Large intestine (tissue), 1 donor: Measurements from ENCODE around the gene SUN5. TPM values are rescaled to one million over a fixed set of nuclear protein-coding genes. Genes with fewer than 3 reads are reported as not detected.

Experiments used
- polyA plus RNA-seq: library from polyadenylated mRNA; unstranded; fragments of 120-200 nt; gene quantifications from one replicate; pipeline ENCODE4 v1.2.1, GENCODE V29; 2013

The SUN5 gene
- polyA plus RNA-seq, 1 donor, result not detected

Other genes starting within 250 kb of the SUN5 start
- 2.4 TPM for gene DNMT3B, start 242.0 kb downstream of the SUN5 start, polyA plus RNA-seq
- 85.1 TPM for gene MAPRE1, start 184.5 kb downstream of the SUN5 start, polyA plus RNA-seq
- 0.25 TPM for gene EFCAB8, start 145.5 kb downstream of the SUN5 start, polyA plus RNA-seq
- gene BPIFB2, start 3.3 kb upstream of the SUN5 start, polyA plus RNA-seq, result not detected
- gene BPIFB6, start 27.2 kb upstream of the SUN5 start, polyA plus RNA-seq, result not detected
- not detected for gene BPIFB3, start 49.5 kb upstream of the SUN5 start, polyA plus RNA-seq
- 0.12 TPM for gene BPIFB4, start 75.2 kb upstream of the SUN5 start, polyA plus RNA-seq
- not detected for gene BPIFA2, start 163.7 kb upstream of the SUN5 start, polyA plus RNA-seq
- not detected for gene BPIFA3, start 212.9 kb upstream of the SUN5 start, polyA plus RNA-seq
- not detected for gene BPIFA1, start 231.6 kb upstream of the SUN5 start, polyA plus RNA-seq